ENCODE measurements around the gene RHBDD2.

GRCh38 chr7:75858410-75858809 is 20.4 kb upstream of the RHBDD2 start:
- no peak for TF ChIP-seq ARNTL (CRISPR knock-in tag; IDR thresholded peaks at IDR 0.05; ENCODE audit: borderline replicate concordance, low read depth)
- TF ChIP-seq TCF4 (CRISPR knock-in tag; IDR thresholded peaks at IDR 0.05; ENCODE audit: borderline replicate concordance): no peak
- no peak for TF ChIP-seq ZFP3 (CRISPR knock-in tag; IDR thresholded peaks at IDR 0.05)
- TF ChIP-seq TOX (CRISPR knock-in tag; IDR thresholded peaks at IDR 0.05; ENCODE audit: borderline replicate concordance): no peak
- no peak for TF ChIP-seq ZC3H10 (CRISPR knock-in tag; IDR thresholded peaks at IDR 0.05)
- no peak for TF ChIP-seq SNAI2 (CRISPR knock-in tag; IDR thresholded peaks at IDR 0.05)
- no peak for TF ChIP-seq CSRNP3 (CRISPR knock-in tag; IDR thresholded peaks at IDR 0.05)
- no peak for TF ChIP-seq POU6F1 (CRISPR knock-in tag; IDR thresholded peaks at IDR 0.05; ENCODE audit: borderline replicate concordance, low read depth)
- TF ChIP-seq ESRRG (CRISPR knock-in tag; IDR thresholded peaks at IDR 0.05): no peak
- no peak for TF ChIP-seq GLIS3 (CRISPR knock-in tag; IDR thresholded peaks at IDR 0.05)
- TF ChIP-seq PPARA (CRISPR knock-in tag; IDR thresholded peaks at IDR 0.05; ENCODE audit: borderline replicate concordance): no peak
- TF ChIP-seq ZFP30 (CRISPR knock-in tag; IDR thresholded peaks at IDR 0.05): no peak
- no peak for TF ChIP-seq ZNF565 (CRISPR knock-in tag; conservative IDR thresholded peaks at IDR 0.05; ENCODE audit: low read depth)

Data from SK-N-SH treated with all-trans-retinoic acid at 6 μM for 48 hours (cell line).